ENCODE measurements around the gene NTSR2.

Gene NTSR2

GRCh38 chr2:11618708-11619062 lies 51.3 kb downstream of the NTSR2 start:
- DNase-seq = no peak

DNA sequence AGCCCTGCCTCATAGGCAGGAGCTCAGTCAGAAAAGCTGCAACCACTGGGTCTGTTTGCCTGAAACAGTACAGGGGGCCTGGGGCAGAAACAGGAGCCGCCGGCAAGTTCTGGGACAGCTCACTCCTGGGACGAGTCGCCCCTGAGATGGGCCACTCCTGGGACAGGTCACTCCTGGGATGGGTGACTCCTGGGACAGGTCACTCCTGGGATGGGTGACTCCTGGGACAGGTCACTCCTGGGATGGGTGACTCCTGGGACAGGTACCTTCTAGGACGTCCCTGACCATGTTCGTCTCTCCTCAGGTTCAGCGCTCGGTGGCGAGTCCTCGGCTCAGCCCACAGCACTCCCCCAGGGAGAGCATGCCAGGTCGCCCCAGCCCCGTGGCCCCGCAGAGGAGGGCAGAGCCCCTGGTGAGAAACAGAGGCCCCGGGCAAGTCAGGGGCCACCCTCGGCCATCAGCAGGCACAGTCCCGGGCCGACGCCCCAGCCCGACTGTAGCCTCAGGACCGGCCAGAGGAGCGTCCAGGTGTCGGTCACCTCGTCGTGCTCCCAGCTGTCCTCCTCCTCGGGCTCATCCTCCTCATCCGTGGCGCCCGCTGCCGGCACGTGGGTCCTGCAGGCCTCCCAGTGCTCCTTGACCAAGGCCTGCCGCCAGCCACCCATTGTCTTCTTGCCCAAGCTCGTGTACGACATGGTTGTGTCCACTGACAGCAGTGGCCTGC lies 51.8 kb downstream of the NTSR2 start:
- no peak for DNase-seq

DNA sequence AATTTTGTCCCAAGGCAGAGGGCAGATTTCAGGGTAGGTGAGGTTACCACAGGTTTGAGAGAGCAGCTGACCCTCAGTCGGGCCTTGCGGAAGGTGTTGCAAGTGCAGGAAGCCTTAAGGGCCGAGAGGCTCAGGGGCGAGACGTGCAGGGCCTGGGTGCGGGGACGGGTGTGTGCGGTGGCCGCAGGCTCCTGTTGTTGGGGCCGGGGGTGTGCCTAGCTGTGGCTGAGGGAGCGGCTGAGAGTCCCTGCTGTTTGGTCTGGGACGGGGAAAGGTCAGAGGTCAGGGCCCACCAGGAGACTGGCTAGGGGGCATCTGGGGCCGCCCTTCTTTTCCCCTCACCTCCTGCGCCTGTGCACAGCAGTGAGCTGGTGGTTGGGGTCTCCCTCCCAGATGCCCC lies 52.5 kb downstream of the NTSR2 start:
- no peak for DNase-seq

GRCh38 chr2:11616851-11617415 lies 53.1 kb downstream of the NTSR2 start:
- DNase-seq = no peak

DNA sequence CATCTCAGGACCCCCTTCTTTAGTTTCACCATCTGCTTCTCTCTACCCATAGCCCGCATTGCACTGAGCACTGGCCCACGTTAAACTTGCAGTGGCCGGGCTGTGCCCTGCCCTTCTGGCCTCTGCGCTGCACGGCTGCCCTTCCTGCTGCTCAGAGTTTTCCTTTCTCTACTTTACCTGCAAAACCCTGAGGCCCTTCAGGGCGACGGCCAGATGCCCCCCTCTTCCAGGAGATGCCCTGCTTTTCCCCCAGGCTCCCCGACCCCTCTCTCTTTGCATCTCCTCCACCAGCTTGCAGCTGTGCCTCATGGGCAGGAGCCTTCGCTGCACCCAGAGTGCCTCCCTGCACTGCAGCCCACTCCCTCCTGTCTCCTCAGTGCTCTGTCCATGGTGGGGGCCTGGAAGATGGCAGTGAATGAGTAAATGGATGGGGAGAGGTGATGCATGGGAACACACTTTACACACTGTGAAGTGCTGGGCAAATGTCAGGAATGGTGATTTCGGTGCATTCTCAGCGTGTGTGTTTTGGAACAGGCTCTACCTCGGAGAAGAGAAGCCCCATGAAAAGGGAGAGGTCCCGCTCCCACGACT lies 53.8 kb downstream of the NTSR2 start:
- DNase-seq = no peak

- DNase-seq = no peak
Observed at GRCh38 chr2:11615209-11615608, 54.8 kb downstream of the NTSR2 start.

DNA sequence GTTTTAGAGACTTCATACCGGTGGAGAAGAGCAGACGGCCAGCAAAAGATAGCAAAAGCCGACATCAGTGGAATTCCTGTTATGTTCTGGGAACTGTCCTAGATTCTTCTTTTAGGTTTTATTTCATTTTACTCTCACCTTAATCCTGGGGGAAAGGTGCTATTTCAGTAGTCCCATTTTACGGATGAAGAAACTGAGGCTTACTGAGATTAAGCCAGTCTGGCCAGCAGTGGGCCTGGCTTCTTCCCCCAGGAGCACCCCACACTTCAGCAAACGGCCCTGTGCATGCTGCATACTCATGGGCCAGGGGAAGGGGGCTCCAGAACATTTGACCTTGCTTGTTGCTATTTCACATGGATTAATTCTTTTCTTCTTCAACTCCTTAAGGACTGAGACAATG lies 56.7 kb downstream of the NTSR2 start:
- no peak for DNase-seq

DNA sequence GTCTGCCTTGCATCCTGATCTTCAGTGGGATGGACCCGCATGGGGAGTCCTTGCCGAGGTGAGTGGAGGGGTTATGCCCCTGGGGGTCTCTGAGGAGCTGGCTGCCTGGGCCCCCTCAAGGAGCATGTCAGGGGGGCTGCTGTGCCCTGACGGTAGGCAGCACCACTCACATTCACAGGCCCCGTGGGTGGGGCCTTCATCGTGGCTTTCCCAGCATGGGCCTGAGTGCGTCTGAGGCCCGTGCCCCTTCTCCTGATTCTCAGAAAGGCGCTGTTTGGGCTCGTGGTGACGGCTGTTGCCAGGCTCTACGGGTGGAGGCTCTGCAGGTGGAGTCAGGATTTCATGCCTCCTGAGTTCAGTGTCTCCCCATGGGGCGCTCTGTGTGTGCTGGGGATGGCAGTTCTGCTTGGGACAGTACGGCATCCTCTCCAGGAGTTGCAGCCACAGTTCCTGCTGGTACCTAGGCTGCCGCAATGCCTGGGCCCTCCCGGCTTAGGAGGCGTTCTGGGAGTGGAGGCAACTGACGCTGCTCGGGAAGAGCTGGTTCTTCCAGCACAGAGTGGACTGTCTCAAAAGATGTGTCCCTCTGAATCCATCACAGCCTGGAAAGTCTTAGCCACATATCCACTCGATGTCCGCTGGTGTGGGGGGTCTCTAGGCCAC lies 57.3 kb downstream of the NTSR2 start:
- no peak for DNase-seq

DNA sequence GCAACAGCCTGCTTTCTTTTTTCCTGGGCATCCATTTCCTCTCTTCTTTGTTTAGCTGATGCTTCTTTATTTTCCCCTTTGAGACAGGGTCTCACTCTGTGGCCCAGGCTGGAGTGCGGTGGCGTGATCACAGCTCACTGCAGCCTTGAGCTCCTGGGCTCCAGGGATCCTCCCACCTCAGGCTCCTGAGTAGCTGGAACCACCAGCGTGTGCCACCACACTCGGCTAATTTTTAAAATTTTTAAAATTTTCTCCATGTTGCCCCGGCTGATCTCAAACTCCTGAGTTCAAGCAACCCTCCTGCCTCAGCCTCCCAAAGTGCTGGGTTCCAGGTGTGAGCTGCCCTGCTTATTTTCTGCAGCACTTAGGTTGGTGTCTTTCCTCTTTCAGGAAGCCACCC lies 58.7 kb downstream of the NTSR2 start:
- no peak for DNase-seq

DNA sequence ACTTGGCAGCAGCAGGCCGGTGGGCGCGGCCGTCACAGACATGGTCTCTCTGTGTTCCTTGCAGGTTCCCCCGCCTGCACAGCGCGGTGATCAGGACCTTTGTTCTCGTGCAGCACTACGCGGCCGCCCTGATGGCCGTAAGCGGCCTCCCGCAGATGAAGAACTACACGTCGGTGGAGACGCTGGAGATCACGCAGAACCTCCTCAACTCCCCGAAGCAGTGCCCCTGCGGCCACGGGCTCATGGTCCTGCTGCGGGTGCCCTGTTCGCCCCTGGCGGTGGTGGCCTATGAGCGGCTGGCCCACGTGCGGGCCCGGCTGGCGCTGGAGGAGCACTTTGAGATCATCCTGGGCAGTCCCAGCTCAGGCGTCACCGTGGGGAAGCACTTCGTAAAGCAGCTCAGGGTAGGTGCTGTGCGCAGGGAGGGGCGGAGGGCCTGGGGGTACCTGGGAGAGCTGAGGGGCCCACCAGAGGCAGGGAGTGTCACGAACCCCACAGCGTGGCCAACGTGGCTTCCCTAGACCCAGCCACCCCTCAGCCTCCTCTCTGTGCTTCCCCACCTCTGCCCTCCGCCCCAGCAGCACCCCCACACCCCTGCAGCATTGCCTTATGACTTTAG lies 59.3 kb downstream of the NTSR2 start:
- DNase-seq = no peak

All from GDM1 (cell line).